Mesendoderm (in vitro differentiated cells): ENCODE measurements around the gene SLC36A3.

Experiments used
- DNase-seq: peaks from one replicate; pipeline ENCODE4 v3.0.0; 2013
- H2AK5ac ChIP-seq: 2 replicates; pipeline ENCODE4 v1.6.1; 2013; ENCODE audit warnings: low read length, inconsistent platforms
- H2BK120ac ChIP-seq: 2 replicates; pipeline ENCODE4 v1.6.1; 2013; ENCODE audit warnings: low read depth, mild to moderate bottlenecking, low read length, moderate library complexity, mixed read lengths
- H2BK15ac ChIP-seq: replicated peaks from 2 replicates; pipeline ENCODE4 v1.6.1; 2013; ENCODE audit warnings: low read depth, mild to moderate bottlenecking, moderate library complexity
- H2BK5ac ChIP-seq: 2 replicates; pipeline ENCODE4 v1.6.1; 2013; ENCODE audit warnings: low read length, inconsistent platforms
- H3K18ac ChIP-seq: 2 replicates; pipeline ENCODE4 v1.6.1; 2013; ENCODE audit warnings: mild to moderate bottlenecking, low read length, mixed read lengths
- H3K23ac ChIP-seq: one replicate; pipeline ENCODE4 v1.6.1; 2013; ENCODE audit warnings: low read length
- H3K27ac ChIP-seq: 2 replicates; pipeline ENCODE4 v1.5.1; 2013; ENCODE audit warnings: low read depth, mild to moderate bottlenecking, inconsistent platforms, low read length, moderate library complexity
- H3K27me3 ChIP-seq: 2 replicates; pipeline ENCODE4 v1.6.1; 2013; ENCODE audit warnings: low read length, control low read depth, mild to moderate bottlenecking, inconsistent platforms; ENCODE audit not compliant: insufficient read depth, poor library complexity
- H3K36me3 ChIP-seq: 2 replicates; pipeline ENCODE4 v1.6.1; 2013; ENCODE audit warnings: low read length, inconsistent platforms; ENCODE audit not compliant: control insufficient read depth, insufficient read depth
- H3K4ac ChIP-seq: one replicate; pipeline ENCODE4 v1.6.1; 2013; ENCODE audit warnings: low read depth, mild to moderate bottlenecking, low read length, moderate library complexity
- H3K4me1 ChIP-seq: 2 replicates; pipeline ENCODE4 v1.6.1; 2013; ENCODE audit warnings: low read depth, low read length, inconsistent platforms; ENCODE audit not compliant: control insufficient read depth
- H3K4me2 ChIP-seq: 2 replicates; pipeline ENCODE4 v1.6.1; 2013; ENCODE audit warnings: low read length
- H3K4me3 ChIP-seq: 2 replicates; pipeline ENCODE4 v1.5.1; 2013; ENCODE audit warnings: mild to moderate bottlenecking, low read length
- H3K56ac ChIP-seq: one replicate; pipeline ENCODE4 v1.6.1; 2013; ENCODE audit warnings: low read length
- H3K79me1 ChIP-seq: 2 replicates; pipeline ENCODE4 v1.6.1; 2013; ENCODE audit warnings: low read length, inconsistent platforms
- H3K79me2 ChIP-seq: 2 replicates; pipeline ENCODE4 v1.6.1; 2013; ENCODE audit warnings: mild to moderate bottlenecking, low read length; ENCODE audit not compliant: control insufficient read depth, insufficient read depth
- H3K9ac ChIP-seq: 2 replicates; pipeline ENCODE4 v1.6.1; 2013; ENCODE audit warnings: low read length, inconsistent platforms
- H4K5ac ChIP-seq: one replicate; pipeline ENCODE4 v1.6.1; 2013; ENCODE audit warnings: low read length
- H4K8ac ChIP-seq: one replicate; pipeline ENCODE4 v1.6.1; 2013; ENCODE audit warnings: low read depth, mild to moderate bottlenecking, control low read depth, low read length, moderate library complexity
- WGBS: extraction: QIAGEN DNeasy Blood & Tissue Kit; methylation state at CpG from one replicate; pipeline ENCODE4 v1.1.7; 2013; ENCODE audit warnings: low lambda C conversion rate, missing lambda C conversion rate; ENCODE audit not compliant: insufficient coverage; ENCODE audit errors: extremely low coverage; 5-methylcytosine and 5-hydroxymethylcytosine counted together

The SLC36A3 gene

GRCh38 chr5:151248651-151249050 lies 54.9 kb downstream of the SLC36A3 start:
- Histone ChIP-seq H3K4me2 (no peak overlapping the region), H3K27me3 (no peaks in the 10 kb centered on the region), H3K79me2 (no peaks in the 10 kb centered on the region)

DNA sequence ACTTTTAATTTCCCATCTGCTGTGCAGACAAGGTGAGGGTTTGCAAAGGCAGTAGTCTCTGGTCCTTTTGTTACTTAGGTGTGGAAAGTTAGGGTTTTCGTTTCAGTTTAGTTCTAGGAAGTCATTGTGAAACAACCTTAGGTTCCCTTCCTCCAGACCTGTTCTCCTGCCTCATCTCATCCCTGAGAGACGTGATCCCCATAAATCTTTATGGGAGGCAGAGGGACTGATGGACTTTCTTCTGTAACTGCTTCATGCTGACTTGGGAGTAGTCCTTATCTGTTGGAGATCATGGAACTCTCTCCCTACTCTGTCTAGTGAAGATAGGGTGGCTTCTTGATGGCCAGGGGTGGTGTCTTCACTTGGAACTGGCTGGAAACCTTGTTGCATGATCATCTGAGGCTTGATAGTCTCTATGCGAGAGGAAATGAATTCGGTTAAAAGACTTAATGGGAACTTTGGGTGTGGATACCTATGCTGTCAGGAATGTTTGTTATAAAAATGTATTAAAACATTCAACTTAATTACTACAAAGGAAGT lies 57.8 kb downstream of the SLC36A3 start:
- Histone ChIP-seq H3K4me2 (no peak overlapping the region), H3K4me3 (no peak overlapping the region), H2BK5ac (no peak overlapping the region), H4K5ac (no peak overlapping the region), H3K23ac (no peak overlapping the region), H2BK15ac (no peak overlapping the region), H2AK5ac (no peak overlapping the region), H3K4ac (no peak overlapping the region), H3K36me3 (no peaks in the 10 kb centered on the region), H3K9ac (no peak overlapping the region), H3K27ac (no peak overlapping the region), H3K18ac (no peak overlapping the region), H3K4me1 (peaks cover 4% of the 10 kb centered on the region), H3K79me2 (no peaks in the 10 kb centered on the region), H3K79me1 (no peaks in the 10 kb centered on the region), H3K27me3 (no peaks in the 10 kb centered on the region), H3K56ac (no peak overlapping the region), H4K8ac (no peak overlapping the region), H2BK120ac (no peak overlapping the region)
- no peak for DNase-seq
- WGBS: no CpG with 5 or more reads among the region's 4 CpGs

More at GRCh38 chr5:151248651-151249050, 54.9 kb downstream of the SLC36A3 start:
- no peak overlapping the region for H3K27ac ChIP-seq
- no peak overlapping the region for H4K5ac ChIP-seq
- H2BK5ac ChIP-seq: no peak overlapping the region
- H2BK120ac ChIP-seq: no peak overlapping the region
- H3K56ac ChIP-seq: no peak overlapping the region
- H3K4ac ChIP-seq: no peak overlapping the region
- no CpG with 5 or more reads among the region's 2 CpGs for WGBS
- H3K9ac ChIP-seq: no peak overlapping the region
- no peak overlapping the region for H2AK5ac ChIP-seq
- no peak overlapping the region for H3K18ac ChIP-seq
- DNase-seq: no peak
- H3K4me3 ChIP-seq: no peak overlapping the region
- H4K8ac ChIP-seq: no peak overlapping the region
- H3K23ac ChIP-seq: no peak overlapping the region
- H2BK15ac ChIP-seq: no peak overlapping the region
- H3K79me1 ChIP-seq: peaks cover 2% of the 10 kb centered on the region
- H3K4me1 ChIP-seq: peaks cover 2% of the 10 kb centered on the region
- H3K36me3 ChIP-seq: no peaks in the 10 kb centered on the region

- no CpG with 5 or more reads among the region's 3 CpGs for WGBS
- Histone ChIP-seq H2BK120ac (no peak overlapping the region), H3K18ac (no peak overlapping the region), H3K4me1 (peaks cover 4% of the 10 kb centered on the region), H3K9ac (no peak overlapping the region), H3K4ac (no peak overlapping the region), H2BK15ac (no peak overlapping the region), H3K4me3 (no peak overlapping the region), H2BK5ac (no peak overlapping the region), H3K79me2 (no peaks in the 10 kb centered on the region), H3K4me2 (no peak overlapping the region), H3K56ac (no peak overlapping the region), H2AK5ac (no peak overlapping the region), H3K36me3 (no peaks in the 10 kb centered on the region), H3K27ac (no peak overlapping the region), H4K5ac (no peak overlapping the region), H3K27me3 (no peaks in the 10 kb centered on the region), H4K8ac (no peak overlapping the region), H3K23ac (no peak overlapping the region), H3K79me1 (no peaks in the 10 kb centered on the region)
- DNase-seq: no peak
These were observed 59.4 kb downstream of the SLC36A3 start for GRCh38 chr5:151244206-151244605.

- H3K18ac ChIP-seq: no peak overlapping the region
- WGBS: no CpG with 5 or more reads among the region's 4 CpGs
- no peak overlapping the region for H3K4me3 ChIP-seq
- H2BK5ac ChIP-seq: no peak overlapping the region
- H3K79me2 ChIP-seq: no peaks in the 10 kb centered on the region
- no peak overlapping the region for H4K8ac ChIP-seq
- H2BK120ac ChIP-seq: no peak overlapping the region
- no peaks in the 10 kb centered on the region for H3K79me1 ChIP-seq
- H4K5ac ChIP-seq: no peak overlapping the region
- no peak for DNase-seq
- H3K27ac ChIP-seq: no peak overlapping the region
- H3K23ac ChIP-seq: no peak overlapping the region
- H3K4me2 ChIP-seq: no peak overlapping the region
- H3K4me1 ChIP-seq: peaks cover 4% of the 10 kb centered on the region
- H2AK5ac ChIP-seq: no peak overlapping the region
- H3K9ac ChIP-seq: no peak overlapping the region
- H3K36me3 ChIP-seq: no peaks in the 10 kb centered on the region
- no peak overlapping the region for H3K56ac ChIP-seq
- no peaks in the 10 kb centered on the region for H3K27me3 ChIP-seq
- no peak overlapping the region for H3K4ac ChIP-seq
- H2BK15ac ChIP-seq: no peak overlapping the region
These were observed 60.0 kb downstream of the SLC36A3 start for GRCh38 chr5:151243564-151243963.

DNA sequence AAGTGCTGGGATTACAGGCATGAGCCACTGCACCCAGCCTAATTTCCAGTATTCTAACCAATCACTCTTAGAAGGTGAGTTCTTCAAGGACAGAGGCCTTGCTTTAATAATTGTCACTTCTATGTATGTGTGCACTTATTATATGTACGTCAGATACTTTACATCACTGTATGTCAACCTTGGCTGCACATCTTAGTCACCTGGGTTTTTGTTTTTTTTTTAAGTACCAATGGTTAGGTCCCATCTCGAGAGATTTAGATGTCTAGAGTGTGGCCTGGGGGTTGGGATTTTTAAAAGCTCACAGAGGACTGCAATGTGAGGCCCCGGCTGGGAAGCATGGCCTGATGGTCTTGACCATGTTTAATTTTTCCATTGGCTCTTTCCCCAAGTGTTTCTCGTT lies 60.4 kb downstream of the SLC36A3 start:
- H3K27ac ChIP-seq: no peak overlapping the region

More for the DNA sequence above, 60.4 kb downstream of the SLC36A3 start:
- H2BK15ac ChIP-seq: no peak overlapping the region
- no peak overlapping the region for H3K4ac ChIP-seq
- WGBS: no CpG with 5 or more reads among the region's 4 CpGs
- H3K4me1 ChIP-seq: peaks cover 4% of the 10 kb centered on the region
- H3K4me3 ChIP-seq: no peak overlapping the region
- no peak overlapping the region for H3K18ac ChIP-seq
- DNase-seq: no peak
- H3K36me3 ChIP-seq: no peaks in the 10 kb centered on the region
- no peak overlapping the region for H4K5ac ChIP-seq
- H4K8ac ChIP-seq: no peak overlapping the region
- no peak overlapping the region for H3K9ac ChIP-seq
- H3K79me1 ChIP-seq: no peaks in the 10 kb centered on the region
- H3K23ac ChIP-seq: no peak overlapping the region
- H2AK5ac ChIP-seq: no peak overlapping the region
- H3K27me3 ChIP-seq: no peaks in the 10 kb centered on the region
- no peak overlapping the region for H3K56ac ChIP-seq
- no peak overlapping the region for H3K4me2 ChIP-seq
- H3K79me2 ChIP-seq: no peaks in the 10 kb centered on the region
- H2BK5ac ChIP-seq: no peak overlapping the region
- no peak overlapping the region for H2BK120ac ChIP-seq
